G401 (cell line): ENCODE data around the gene NEK6. TPM values are rescaled to one million over a fixed set of nuclear protein-coding genes. Genes with fewer than 3 reads are reported as not detected.

Source experiments
- DNase-seq: peaks from one replicate; pipeline ENCODE4 v3.0.0-alpha.2; 2015; ENCODE audit warnings: low spot score
- in situ Hi-C: cut with HindIII; loops from 2 replicates; pipeline ENCODE4 v1.10.0; 2016; ENCODE audit warnings: low sequenced_read_pairs, mixed read lengths
- total RNA-seq: library from RNA; depleted of rRNA; stranded (reverse); fragments of >200 nt; shearing (Covaris generic); gene quantifications from 2 replicates; pipeline ENCODE4 v1.2.3, GENCODE V29; 2014

The NEK6 gene
- total RNA-seq, 1 experiment from 2014 or later: 41.2 TPM

DNA sequence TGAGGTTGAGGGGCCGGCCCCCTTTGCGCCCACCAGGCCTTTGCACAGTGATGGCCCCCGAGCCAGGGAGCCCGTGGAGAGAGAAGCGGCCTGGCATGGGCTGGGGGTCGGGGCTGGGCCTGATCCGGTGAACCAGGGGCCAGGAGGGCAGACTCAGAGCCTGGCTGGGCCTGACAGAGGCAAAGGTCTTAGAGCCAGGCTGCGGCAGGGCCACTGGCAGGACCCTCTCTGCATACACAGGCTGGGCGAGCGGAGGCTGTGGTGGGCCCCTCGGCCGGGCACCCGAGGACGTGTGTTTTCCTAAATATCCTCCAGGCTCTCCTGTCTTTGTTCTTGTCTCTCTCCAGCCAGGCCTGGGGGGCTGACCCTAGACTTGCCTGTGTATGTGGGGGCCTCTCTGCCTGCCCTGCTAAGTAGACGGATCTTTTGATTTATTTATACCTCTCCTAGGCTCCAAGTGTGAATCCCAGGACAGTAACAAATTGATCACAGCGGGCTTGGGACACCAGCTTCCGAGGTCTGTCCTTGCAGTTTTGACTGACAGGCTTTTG, 933 bp downstream of the NEK6 start:
- no peak for DNase-seq
- in situ Hi-C loops: no loop called here

DNA sequence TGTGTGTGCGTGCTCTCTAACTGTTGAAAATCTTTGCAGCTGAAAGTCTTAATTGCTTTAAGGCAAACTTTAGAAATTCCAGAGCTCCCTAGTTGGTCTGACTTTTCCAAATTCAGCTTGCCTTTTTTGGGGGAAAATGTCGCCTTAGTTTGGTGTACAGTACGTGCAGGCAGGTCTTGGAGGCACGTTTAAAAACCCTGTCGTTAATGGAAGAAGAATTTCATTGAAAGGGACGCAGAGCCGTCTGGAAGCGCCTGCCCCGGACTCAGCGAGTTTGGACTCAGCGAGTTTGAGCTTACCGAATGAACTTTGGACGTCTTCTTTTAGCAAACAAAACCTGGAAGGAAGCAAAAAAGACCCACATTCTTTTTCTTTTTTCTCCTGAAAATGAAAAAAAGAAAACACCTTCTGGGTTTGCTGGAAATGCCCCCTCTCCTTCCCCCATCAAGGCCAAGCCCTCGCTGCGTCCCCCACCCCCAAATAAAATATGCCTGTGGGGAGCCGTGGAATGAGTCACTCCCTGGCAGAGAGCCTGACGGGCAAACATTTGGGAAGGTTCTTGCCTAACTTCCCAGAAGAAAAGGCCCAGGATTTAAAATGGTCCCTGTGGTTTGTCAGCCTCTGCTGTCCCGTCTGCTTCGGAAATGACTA, 1.5 kb downstream of the NEK6 start:
- DNase-seq: no peak
- in situ Hi-C loops: no loop called here

DNA sequence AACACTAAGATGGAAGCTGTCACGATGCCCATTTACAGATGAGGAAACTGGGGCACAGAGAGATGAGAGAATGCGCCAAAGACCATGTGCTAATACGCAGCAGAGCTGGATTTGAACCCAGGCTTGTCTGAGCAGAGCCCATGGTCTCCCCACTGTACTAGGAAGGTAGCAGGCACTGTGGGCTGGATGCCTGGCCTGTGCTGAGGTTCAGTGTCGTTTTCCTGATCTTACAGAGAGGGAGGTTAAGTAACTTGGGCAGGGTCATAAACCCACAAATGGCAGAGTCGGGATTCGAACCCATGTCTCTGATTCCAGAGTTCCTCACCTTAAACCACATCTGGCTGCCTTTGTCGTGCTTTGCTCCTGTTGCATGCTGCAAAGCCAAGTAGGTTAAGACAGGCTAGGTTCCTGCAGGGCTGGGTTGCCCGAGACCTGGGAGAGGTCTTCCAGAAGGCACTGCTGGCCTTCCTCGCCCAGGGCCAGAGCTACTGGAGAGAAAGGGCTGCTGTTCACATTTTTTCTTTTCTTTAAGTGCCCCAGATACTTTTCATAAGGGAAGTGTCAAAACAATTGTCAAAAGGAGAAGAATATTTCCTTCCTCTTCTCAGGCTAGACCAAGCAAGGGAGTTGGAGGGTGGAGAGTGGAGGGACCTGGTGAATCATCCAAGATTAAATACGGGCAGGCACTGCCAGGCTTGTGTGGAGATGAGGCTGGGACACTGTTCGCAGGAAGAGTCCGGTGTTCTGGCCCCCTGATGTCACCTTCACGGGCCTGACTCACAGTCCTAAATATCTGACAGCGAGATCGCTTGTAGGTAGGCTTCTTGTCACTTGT, 3.2 kb downstream of the NEK6 start:
- in situ Hi-C loops: no loop called here
- no peak for DNase-seq

DNA sequence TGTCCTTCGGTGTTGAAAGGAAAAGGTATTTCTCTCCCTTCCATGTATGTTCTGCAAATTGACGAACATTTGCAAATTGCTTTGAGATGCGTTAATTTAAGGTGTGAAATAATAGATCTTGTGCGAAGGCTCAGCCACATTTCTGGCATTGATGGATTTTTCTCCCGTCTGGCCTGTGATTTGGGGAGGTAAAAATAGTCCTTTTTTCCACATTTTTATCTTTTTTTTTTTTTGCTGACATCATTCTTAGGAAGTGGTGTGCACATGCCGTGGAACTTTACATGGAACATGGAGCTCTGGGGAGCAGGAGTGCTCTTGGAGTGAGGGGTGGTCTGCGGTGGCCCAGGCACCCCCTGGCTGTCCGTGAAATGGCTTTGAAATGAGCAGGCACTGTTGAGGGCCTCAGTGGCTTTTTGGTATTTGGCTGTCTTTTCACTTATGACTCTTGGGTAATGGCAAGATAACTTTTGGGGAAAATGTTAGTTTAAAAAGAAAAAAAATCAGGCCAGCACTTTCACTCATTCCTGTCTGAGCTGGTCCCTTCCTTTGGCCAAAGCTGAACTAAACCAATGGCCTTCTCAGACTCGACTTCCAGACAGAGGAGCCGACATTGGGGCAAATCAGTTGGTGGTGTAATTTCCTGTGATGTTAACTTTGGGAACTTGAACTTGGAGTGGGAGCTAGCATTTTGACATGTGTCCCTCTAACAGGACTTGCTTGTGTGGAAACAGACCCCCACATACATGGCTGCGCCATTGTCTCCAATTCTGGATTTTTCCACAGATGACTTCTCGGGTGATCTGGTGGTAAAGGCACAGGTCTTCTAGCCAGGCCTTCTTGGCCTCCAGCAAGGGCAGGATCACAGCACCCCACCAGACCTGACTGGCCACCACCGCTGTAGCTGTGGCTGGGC, 4.2 kb downstream of the NEK6 start:
- in situ Hi-C loops: no loop called here

DNA sequence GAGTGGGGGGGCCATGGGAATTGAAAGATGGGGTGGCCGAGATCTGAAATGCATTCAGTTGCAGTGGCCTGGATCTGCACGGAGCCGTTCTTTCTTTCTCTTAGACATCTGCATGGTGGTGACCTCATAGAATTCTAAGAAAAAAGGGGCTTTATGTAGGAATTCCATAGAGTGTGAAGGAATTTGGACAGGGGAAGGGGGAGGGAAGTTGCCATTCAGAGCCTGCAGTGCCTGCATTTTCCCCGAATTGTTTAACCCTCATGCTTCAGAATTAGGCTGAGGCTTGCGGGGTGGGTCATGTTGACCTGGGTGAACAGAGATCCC, 4.9 kb downstream of the NEK6 start:
- DNase-seq: no peak
- in situ Hi-C loops: no loop called here

More for the DNA sequence above, 4.2 kb downstream of the NEK6 start:
- DNase-seq: no peak

DNA sequence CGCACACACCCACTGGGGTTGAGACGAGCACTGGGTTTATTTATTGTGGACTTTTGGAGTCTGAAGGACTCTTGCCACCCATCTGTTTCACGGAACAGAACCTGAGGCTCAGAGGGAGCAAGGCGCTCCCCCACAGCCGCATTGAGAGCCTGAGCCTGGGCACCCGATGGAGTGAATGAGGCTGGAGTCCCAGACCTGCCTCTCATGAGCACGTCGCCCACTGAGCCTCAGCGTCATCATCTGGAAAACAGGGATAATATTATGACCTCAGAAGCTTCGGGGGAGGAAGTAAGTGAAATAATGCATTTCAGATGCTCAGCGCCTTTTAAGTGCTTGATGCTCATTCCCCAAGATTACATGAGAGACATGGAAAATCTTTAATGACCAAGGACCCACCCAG, 5.5 kb downstream of the NEK6 start:
- in situ Hi-C loops: no loop called here
- DNase-seq: no peak

DNA sequence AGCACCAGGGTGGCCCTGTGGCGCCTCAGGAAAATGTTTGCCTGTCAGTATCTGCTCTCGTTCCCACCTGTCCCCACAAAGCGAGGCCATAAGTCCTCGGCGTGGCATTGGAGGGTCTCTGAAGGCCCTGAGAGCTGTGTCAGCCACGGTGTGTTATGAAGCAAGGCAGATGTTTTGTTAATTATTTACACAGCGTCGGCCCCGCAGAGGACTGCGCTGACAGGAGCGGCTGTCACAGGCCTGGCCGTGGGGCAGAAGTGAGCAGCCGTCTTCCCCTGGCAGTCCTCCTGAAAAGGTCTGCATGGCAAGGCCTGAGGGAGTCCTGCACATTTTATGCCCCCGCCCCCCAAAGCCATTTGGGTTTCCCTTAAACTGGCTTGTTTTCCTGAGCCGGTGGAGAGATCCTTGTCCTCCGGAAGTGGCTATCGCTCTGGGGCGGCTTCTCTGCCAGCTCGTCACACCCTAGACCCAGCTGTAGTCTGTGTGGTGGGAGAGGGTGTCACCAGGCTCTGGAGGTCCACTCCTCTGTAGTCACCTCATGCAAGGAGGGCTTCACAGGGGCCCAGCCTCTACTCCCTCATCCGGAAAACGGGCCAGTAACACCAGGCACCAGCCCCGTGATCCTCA, 6.2 kb downstream of the NEK6 start:
- in situ Hi-C loops: no loop called here
- DNase-seq: no peak

DNA sequence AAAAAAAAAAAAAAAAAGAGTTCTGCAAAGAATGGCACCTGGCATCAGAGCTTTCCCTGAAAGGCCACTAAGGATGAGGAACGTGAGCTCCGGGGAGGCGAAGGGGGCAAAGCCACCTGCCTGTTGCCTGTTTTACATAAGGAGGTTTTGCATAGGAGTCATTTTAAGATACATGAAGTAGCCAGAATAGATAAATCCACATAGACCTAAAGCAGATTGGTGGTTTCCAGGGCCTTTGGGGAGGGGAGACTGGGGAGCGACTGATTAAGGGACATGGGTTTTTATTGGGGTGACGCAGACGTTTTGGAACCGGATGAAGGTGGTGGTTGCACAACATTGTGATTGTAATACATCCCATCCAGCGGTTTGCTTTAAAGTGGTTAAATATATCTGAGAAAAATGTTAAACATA, 7.1 kb downstream of the NEK6 start:
- in situ Hi-C loops: no loop called here
- DNase-seq: no peak

DNA sequence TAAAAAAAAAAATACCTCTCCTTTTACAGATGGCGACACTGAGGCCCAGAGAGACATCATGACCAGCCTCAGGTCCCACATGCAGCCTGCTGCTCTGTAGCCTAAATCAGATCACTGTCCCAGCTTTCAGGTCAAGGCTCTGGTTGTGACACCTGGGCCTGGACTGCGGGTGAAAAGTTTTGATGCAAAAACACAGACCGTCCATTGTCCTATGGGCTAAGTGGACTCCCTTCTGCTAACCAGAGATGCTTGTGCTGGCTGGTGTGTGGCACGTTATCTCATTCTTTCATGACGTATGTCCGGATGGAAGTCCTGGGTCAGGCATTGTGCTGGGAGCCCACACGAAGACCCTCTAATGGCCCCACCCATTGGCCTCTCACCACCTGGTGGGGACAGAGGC, 7.8 kb downstream of the NEK6 start:
- DNase-seq: no peak

DNA sequence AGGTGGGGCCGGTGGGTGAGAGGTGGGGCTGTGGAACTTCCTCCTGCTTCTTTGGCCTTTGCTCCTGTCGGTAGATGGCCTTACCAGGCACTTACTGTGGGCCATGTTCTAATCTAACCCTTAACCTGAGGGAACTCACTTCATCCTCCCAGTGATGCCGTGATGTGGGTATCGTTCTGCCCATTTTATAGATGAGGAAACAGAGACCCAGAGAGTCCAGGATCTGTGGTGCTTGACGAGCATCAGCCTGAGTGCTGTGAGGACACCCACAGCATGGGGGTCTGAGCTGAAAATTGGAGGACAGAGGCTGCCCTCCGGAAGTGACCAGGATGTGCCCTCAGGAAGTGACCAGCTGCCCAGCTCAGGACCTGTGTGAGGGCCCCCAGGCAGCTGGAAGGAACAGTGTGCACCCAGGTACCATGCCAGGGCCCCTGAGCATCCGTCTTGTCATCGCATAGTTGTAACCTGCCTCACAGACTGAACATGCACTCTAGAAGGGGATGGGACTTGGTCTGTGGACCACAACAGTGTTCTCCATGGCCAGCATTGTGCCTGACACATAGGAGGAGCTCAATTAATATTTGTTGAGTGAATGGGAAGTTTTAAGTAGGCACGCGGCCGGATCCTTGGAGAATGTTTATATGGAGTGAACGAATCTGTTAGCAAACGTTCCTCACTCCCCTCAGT, 8.5 kb downstream of the NEK6 start:
- in situ Hi-C loops: no loop called here
- DNase-seq: no peak

More for the DNA sequence above, 7.8 kb downstream of the NEK6 start:
- in situ Hi-C loops: no loop called here

DNA sequence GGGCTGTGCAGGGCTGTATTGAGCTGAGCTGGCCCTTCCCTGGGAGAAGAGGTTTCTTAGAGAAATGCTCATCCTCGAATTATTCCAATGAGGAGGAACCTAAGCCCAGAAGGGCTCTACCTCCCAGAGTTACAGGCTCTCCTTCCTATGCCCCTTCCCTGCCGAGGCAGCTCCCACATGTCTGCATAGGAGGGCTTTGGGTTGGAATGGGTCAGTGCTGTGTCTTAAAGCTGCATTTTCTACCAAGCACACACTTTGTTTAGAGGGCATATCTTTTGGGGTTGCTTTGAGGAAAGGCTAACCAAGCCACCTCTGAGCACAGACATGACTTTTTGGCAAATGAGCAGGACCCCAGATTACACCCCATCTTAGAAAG, 9.1 kb downstream of the NEK6 start:
- DNase-seq: no peak
- in situ Hi-C loops: no loop called here

DNA sequence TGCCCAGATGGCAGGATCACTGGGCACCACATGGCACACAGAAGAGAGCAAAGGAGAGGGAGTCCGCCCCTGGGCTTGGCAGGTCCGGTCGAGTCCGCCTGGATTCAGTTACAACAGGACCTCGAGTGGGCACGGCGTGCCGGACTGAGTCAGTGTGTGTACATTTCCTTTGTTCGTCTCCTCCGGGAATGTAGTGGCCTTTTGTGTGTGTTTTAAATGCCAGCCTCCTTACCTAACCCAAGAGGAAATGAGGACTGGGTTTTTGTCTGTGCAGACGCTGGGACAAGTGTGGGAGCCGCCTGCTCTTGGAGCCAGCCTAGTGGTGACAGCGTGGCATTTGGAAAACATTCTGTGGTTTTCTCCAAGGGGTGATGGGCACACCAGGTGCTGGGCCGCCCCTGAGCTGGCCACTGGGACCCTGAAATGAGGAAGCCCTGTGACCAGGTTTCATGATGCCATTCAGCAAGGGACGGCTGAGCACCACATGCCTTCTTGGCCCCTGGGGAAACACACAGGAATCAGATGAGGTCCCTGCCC, 9.6 kb downstream of the NEK6 start:
- in situ Hi-C loops: no loop called here
- DNase-seq: no peak

DNA sequence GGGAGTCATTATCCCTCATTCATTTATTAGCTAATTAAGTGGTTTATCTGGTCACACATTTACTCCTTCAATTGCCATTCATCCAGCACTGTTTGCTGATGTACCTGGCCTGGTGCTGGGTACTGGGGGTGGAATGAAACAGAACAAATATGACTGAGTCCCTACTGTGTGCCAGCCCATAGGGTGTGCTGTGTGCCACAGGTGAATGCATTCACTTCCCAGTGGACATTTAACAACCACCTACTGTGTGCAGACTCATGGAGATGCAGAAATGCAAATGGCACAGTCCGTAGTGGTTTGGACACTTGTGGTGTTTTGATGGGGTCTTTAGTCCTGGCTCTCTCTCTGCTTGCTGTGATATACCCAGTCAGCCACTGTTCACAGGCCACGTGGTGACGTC, 10.5 kb downstream of the NEK6 start:
- in situ Hi-C loops: no loop called here
- no peak for DNase-seq

DNA sequence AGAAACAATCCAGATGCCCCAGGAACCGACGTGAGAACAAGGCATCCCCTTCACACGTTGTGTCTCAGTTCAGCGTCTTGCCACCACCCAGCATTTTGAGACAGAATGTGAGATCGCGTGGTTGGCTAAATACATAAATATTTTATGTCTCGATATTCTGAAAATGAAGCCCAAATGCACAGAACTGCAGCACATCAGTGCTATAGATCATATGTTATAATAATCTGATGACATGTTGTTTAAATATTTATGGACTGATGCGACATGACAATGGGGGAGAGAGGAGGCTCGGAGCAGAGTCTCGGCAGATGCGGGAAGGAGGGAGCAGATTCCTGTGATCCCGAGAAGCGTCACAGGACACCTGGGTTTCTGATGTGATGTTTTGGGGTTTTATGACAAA, 10.9 kb downstream of the NEK6 start:
- in situ Hi-C loops: no loop called here
- DNase-seq: no peak

DNA sequence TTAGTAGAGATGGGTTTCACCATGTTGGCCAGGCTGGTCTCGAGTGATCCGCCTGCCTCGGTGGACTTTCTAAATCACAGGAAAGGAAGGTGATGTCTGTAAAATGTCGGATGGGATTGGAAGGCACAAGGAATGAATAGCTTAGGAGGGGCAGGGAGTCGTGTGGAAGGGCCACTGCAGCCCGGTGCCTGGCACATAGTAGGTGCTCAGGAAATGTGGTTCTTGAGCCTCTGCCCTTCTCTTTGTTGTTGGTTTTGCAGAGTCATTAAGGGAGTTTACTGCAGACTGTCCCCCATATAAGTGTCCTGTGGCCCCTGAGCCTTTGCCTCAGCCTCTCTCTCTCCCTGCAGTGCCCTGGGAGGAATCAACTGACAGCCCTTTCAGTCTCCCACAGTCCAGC, 11.8 kb downstream of the NEK6 start:
- no peak for DNase-seq
- in situ Hi-C loops: no loop called here

DNA sequence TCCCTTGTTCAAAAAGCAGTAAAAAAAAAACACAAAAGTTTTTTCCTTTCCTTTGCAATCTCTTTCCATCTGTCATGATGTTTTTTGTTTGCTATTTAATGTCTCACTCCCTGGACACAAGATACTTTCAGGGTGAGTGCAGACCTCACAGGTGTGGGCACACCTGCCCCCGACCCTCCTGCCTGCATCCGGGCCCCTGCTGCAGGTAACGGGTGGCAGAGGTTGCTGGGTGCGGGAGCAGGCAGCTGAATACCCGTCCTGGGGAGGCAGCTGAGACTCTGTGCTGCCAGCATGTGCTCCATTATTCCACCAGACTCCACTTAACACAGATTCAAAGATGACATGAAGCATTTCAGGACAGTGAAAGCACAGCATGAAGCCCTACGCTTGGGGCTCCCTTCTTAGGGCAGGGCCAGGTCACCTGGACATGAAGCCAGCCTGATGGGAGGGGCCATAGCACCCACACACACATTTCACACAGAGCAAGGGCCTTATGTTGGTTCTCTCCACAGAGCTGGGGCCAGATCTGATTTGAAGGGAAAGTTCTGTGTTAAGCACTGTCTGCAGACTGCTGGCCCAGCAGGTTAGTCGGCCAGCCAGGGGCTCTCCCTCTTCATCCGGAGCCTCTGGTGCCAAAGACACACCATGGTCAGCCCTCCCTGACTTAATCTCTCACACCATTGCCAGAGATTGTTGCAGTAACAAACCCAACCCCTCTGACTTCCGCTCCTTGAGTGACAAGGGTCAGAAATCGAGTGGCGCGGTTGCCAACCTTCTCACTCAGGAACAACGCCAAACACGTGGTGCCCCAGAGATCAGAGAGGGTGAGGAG, 13.0 kb downstream of the NEK6 start:
- DNase-seq: no peak
- in situ Hi-C loops: no loop called here

DNA sequence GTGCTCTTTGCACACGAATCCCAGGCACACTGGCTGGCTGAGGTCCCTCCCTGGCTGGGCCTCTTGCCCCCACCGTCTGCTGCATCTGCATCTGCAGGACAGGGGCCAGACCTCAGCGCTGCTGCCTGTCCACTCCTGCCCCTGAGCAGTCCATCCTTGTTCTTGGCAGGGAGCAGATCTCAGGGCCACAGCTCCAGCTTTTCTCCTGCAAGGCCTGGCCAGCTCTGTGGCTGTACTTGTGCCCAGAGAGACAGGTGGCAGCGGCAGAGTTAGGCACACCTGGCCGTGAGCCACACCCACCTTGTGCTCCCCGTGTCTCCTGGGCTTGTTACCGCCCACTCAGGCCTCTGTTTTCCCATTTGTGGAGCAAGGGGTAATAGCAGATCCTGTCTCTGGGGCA, 13.9 kb downstream of the NEK6 start:
- in situ Hi-C loops: no loop called here
- DNase-seq: no peak

DNA sequence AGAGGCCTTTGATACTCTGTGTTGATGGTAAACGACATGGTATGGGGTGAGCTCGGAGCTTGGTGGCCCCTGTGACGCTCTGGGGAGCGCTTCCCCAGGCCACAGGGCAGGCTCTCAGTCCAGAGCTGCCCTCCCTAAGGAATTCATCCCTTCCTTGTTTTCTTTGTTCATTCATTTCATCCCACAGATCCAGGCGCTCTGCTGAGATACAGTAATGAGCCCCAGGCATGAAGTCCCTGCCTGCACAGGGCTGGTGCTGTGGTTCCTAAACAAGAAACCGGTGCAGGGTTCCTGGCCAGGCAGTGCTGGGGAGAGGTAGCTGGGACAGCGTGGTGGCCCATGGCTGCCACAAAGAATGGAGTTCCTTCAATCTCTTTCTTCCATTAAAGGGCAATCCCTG, 14.4 kb downstream of the NEK6 start:
- in situ Hi-C loops: no loop called here
- no peak for DNase-seq
